Activated CD4-positive, alpha-beta T cell treated with anti-CD3 and anti-CD28 coated beads, Interleukin-2, amount 50 U/mL, for 24 hours (primary cell): ENCODE measurements around the gene ZNF365.
A peak's percentile ranks its signal among the peaks of the same experiment; 100 is the strongest.
"Not testable (repeated sequence)": the region's sequence is repeated elsewhere in the genome, so short reads cannot be mapped to it uniquely, and the experiment has no call there.

Experiments
- DNase-seq, 2 donors: peaks; one replicate each; pipeline ENCODE4 v3.0.0-alpha.2; 2020; ENCODE audit warnings: low read depth in 1 of 2, low spot score in 1 of 2

The ZNF365 gene

GRCh38 chr10:62376071-62377025 lies 2.2 kb downstream of the ZNF365 start:
- no peak for DNase-seq

DNA sequence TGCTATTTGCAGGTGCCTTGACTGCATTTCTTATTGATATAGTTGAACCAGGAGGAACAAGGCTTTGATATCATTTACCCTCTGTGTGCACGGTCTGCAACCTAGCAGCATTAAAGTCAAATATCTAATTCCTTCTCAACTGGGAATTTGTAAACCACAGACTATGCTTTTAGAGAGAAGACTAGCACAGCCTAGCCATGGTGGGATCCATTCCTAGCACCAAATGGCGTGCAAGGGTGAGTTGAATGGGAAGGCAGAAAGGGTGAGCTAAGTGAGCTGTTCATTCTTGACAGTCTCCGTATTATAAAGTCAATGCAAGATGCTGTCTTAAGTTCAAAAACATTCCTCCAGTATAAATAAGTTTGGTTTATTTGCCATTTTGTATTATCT lies 2.9 kb downstream of the ZNF365 start:
- no peak for DNase-seq

DNA sequence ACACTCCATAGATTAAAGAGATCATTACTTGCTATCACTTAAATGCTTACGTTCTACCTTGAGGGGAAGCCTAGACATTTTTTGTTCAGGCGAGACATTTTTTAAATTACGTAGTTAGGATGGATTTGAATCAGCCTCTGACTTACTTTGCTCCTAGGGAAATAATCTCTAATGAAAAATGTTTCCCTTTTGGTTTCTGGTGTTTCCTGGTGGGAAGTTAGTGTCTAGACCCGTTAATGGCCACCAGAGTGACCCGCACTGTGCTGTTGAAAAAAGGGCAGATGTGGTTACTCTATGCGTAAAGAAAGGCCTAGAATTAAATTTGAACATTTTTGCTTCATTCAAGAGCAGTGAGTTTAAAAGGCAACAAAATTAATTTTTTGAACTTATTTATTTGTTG lies 3.8 kb downstream of the ZNF365 start:
- no peak for DNase-seq

GRCh38 chr10:62378877-62379276 lies 4.7 kb downstream of the ZNF365 start:
- DNase-seq: not testable (repeated sequence)

GRCh38 chr10:62379394-62379793 lies 5.2 kb downstream of the ZNF365 start:
- DNase-seq: no peak

GRCh38 chr10:62380016-62380415 lies 5.8 kb downstream of the ZNF365 start:
- DNase-seq: no peak

DNA sequence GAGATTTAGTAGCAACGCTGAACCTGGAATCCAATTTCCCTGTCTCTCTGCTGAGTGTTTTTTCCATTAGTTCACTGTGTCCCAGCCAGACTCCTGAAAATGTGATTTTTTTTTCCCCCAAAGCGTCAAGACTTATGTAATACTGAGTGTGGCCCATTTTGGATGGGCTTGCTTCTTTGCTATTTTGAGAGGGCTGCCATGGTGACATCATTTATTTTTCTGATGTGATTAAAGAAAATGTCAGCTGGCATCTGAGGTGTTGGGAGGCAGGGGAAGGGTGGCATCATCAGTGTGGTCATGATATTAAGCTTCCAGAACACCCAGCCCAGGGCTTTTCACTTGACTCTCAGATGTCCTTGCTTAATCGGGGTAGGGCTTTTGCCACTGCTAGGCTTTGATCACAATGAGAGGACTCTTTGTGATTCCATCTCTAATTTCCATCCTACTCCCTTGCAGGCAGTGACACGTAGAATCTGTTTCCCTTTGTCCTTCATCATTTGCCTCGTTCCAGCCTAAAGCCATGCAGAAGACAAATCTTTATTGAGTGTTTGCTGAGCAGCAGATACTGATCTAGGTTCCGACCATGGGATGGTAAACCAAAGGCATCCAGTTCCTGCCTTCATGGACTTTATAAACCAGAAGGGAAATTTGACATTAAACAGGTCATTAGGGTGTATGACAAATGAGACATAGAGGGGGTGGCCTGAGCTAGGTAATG lies 7.4 kb downstream of the ZNF365 start:
- no peak for DNase-seq

- DNase-seq: no peak
Observed at GRCh38 chr10:62382831-62383230, 8.7 kb downstream of the ZNF365 start.

- DNase-seq: peak in 1 of 2 donors; percentile 48
Observed at GRCh38 chr10:62384057-62384446, 9.9 kb downstream of the ZNF365 start.

DNA sequence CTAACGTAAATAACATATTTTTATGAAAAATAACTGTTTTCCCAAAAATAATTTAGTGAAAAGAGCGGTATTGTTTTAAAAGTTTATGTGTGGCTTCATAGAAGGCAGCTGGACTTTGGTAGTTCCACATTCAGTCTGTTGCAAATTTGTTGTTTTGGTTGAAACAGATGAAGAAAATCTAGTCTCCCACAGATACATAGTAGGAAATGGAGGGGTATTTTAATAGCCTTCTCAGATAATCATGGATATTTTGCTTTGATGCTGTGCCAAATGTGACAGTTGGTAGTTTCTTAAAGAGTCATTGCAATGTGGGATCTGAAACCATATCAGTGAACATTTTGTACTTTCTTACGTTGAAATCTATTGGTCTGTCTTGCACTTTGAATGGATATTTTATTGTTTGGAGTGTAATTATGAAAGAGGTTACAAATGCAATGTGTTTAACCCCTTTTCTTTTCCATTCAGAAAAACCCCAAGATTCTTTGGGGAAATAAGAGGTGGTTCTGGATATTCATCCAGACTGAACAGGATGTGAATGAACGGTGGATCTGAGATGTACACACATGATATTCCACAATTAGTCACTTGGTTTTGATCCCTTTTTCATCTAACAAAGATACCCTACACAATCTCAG lies 10.4 kb downstream of the ZNF365 start:
- DNase-seq: no peak

- no peak for DNase-seq
Observed at GRCh38 chr10:62386356-62387320, 12.5 kb downstream of the ZNF365 start.

DNA sequence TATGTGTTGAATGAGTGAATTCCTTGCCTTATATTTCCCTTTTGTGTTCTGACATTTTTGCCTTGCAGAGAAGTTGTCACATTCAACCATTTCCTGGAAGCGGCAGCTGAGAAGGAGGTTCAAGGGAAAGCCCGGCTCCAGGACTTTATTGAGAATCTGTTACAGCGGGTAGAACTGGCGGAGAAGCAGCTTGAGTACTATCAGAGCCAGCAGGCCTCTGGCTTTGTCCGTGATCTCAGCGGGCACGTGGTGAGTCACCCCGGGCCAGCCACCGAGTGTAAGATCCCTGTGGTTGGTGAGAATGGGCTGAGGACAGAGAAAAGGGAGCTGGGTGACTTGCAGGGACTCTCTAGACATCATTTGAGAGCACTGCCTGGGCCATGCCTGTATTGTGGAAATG lies 14.2 kb downstream of the ZNF365 start:
- no peak for DNase-seq

- no peak for DNase-seq
Observed at GRCh38 chr10:62390497-62391176, 16.5 kb downstream of the ZNF365 start.

- DNase-seq: no peak
Observed at GRCh38 chr10:62393237-62393636, 19.1 kb downstream of the ZNF365 start.

GRCh38 chr10:62394556-62395018 lies 20.4 kb downstream of the ZNF365 start:
- no peak for DNase-seq

- no peak for DNase-seq
Observed at GRCh38 chr10:62395892-62396291, 21.7 kb downstream of the ZNF365 start.

- no peak for DNase-seq
Observed at GRCh38 chr10:62396864-62397263, 22.7 kb downstream of the ZNF365 start.

GRCh38 chr10:62399211-62399610 lies 25.0 kb downstream of the ZNF365 start:
- DNase-seq: no peak

GRCh38 chr10:62402508-62402907 lies 28.3 kb downstream of the ZNF365 start:
- DNase-seq: no peak

DNA sequence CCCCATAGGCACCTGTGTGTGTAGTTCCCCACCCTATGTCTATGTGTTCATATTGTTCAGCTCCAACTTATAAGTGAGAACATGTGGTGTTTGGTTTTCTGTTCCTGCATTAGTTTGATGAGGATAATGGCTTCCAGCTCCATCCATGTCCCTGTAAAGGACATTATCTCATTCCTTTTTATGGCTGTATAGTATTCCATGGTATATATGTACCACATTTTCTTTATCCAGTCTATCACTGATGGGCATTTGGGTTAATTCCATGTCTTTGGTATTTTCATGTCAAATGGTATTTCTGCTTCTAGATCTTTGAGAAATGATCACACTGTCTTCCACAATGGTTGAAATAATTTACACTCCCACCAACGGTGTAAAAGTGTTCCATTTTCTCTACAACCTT lies 36.4 kb downstream of the ZNF365 start:
- not testable (repeated sequence) for DNase-seq
